Stimulated activated CD4-positive, alpha-beta T cell treated with anti-CD3 and anti-CD28 coated beads, Interleukin-4, amount 100 ng/mL, for 24 hours (primary cell): ENCODE results near the gene INKA2.

ENCODE experiments used
- DNase-seq: peaks from one replicate; pipeline ENCODE4 v3.0.0-alpha.2; 2020

Gene INKA2

GRCh38 chr1:111730706-111731105 is 8.5 kb downstream of the INKA2 start:
- no peak for DNase-seq

GRCh38 chr1:111729946-111730681 is 9.1 kb downstream of the INKA2 start:
- DNase-seq: no peak

- DNase-seq: no peak
These were observed 9.8 kb downstream of the INKA2 start for GRCh38 chr1:111729271-111729921.

GRCh38 chr1:111727056-111727455 is 12.1 kb downstream of the INKA2 start:
- no peak for DNase-seq

- no peak for DNase-seq
These were observed 14.0 kb downstream of the INKA2 start for GRCh38 chr1:111725192-111725591.

GRCh38 chr1:111723871-111724270 is 15.3 kb downstream of the INKA2 start:
- DNase-seq: no peak

- DNase-seq: no peak
These were observed 15.9 kb downstream of the INKA2 start for GRCh38 chr1:111723091-111723806.

- no peak for DNase-seq
These were observed 18.0 kb downstream of the INKA2 start for GRCh38 chr1:111720977-111721786.

- no peak for DNase-seq
These were observed 18.8 kb downstream of the INKA2 start for GRCh38 chr1:111720274-111720976.

GRCh38 chr1:111719674-111720132 is 19.5 kb downstream of the INKA2 start:
- no peak for DNase-seq

- no peak for DNase-seq
These were observed 20.1 kb downstream of the INKA2 start for GRCh38 chr1:111719135-111719534.

- DNase-seq: no peak
These were observed 21.7 kb downstream of the INKA2 start for GRCh38 chr1:111717450-111717849.

- no peak for DNase-seq
These were observed 22.9 kb downstream of the INKA2 start for GRCh38 chr1:111716333-111716732.

GRCh38 chr1:111709986-111710385 is 29.2 kb downstream of the INKA2 start:
- no peak for DNase-seq

GRCh38 chr1:111707906-111708305 is 31.3 kb downstream of the INKA2 start:
- no peak for DNase-seq

- no peak for DNase-seq
These were observed 32.3 kb downstream of the INKA2 start for GRCh38 chr1:111706921-111707320.

- no peak for DNase-seq
These were observed 33.4 kb downstream of the INKA2 start for GRCh38 chr1:111705841-111706240.

GRCh38 chr1:111704776-111705175 is 34.4 kb downstream of the INKA2 start:
- DNase-seq: no peak

GRCh38 chr1:111704240-111704639 is 35.0 kb downstream of the INKA2 start:
- DNase-seq: no peak

GRCh38 chr1:111702504-111703050 is 36.6 kb downstream of the INKA2 start:
- DNase-seq: no peak

- no peak for DNase-seq
These were observed 39.9 kb downstream of the INKA2 start for GRCh38 chr1:111699268-111699667.

- DNase-seq: no peak
These were observed 42.9 kb downstream of the INKA2 start for GRCh38 chr1:111696330-111696729.
